Astrocyte (in vitro differentiated cells and primary cell): ENCODE data around the gene SATB1.

Experiments
- CTCF ChIP-seq: IDR thresholded peaks from 2 replicates; pipeline ENCODE4 v1.5.1; 2011; ENCODE audit warnings: low read depth, mild to moderate bottlenecking, inconsistent platforms, low read length, moderate library complexity; ENCODE audit not compliant: insufficient read depth
- EZH2 ChIP-seq: IDR thresholded peaks from 2 replicates; pipeline ENCODE4 v1.6.1; 2012; ENCODE audit warnings: mild to moderate bottlenecking, low read length, inconsistent platforms; ENCODE audit not compliant: insufficient read depth

- TF ChIP-seq CTCF = no peak
- TF ChIP-seq EZH2 = no peak
Measured at GRCh38 chr3:18428991-18429745, 4.0 kb upstream of the SATB1 start.
